GM12878 (cell line): Measurements from ENCODE around the gene AQP5. TPM values are rescaled to one million over a fixed set of nuclear protein-coding genes. Genes with fewer than 3 reads are reported as not detected.

Experiments used
- ATAC-seq: fragments of 200-7000 bp; cut with Tn5 transposase; 3 replicates; pipeline ENCODE4 v1.9.1; 2020; ENCODE audit warnings: mild to moderate bottlenecking, moderate library complexity
- BruUV-seq: library from RNA; stranded (reverse); fragments of 400-500 nt; replicated peaks from 2 replicates; lab custom pipeline; 2021; lab: Mats Ljungman, UMichigan
- CTCF ChIA-PET: fragments of 300-600 bp; sonication (Branson Sonifier 250); formaldehyde crosslinking; extraction: SDS; loops from one replicate; lab custom pipeline; 2021; ENCODE audit warnings: inconsistent platforms; lab: Yijun Ruan, JAX
- POLR2A ChIA-PET: fragments of 350-600 bp; formaldehyde crosslinking; extraction: SDS; loops from one replicate; lab custom pipeline; 2021; ENCODE audit warnings: inconsistent platforms; lab: Charles Lee
- RAD21 ChIA-PET: fragments of 300-600 bp; sonication (Branson Sonifier 250); formaldehyde crosslinking; loops from one replicate; lab custom pipeline; 2023; ENCODE audit warnings: antibody characterized with exemption; ENCODE audit not compliant: unreplicated experiment; lab: Charles Lee
- SMC1A ChIA-PET: fragments of 300-600 bp; sonication (Branson Sonifier 250); formaldehyde crosslinking; loops from one replicate; lab custom pipeline; 2023; ENCODE audit not compliant: unreplicated experiment, uncharacterized antibody; lab: Charles Lee
- DNase-seq: peaks from one replicate; pipeline ENCODE4 v3.0.0-alpha.2; 2011; ENCODE audit warnings: low read depth, low spot score
- FAIRE-seq: peaks from 3 replicates; lab custom pipeline; 2011; peaks lifted over from hg19 to GRCh38; lab: Jason Lieb, UNC
- H2AFZ ChIP-seq: 2 replicates; pipeline ENCODE4 v1.6.0; 2011; ENCODE audit warnings: low read depth, low read length, control low read depth; ENCODE audit not compliant: control insufficient read depth
- H3K27ac ChIP-seq: 2 replicates; pipeline ENCODE4 v1.5.1; 2011; ENCODE audit warnings: control low read depth; ENCODE audit not compliant: control insufficient read depth, insufficient read depth
- H3K27me3 ChIP-seq, 2 experiments: replicated peaks in 1 of 2; 2 replicates each; pipeline versions ENCODE4 v1.6.0 to v1.6.1; 2011; ENCODE audit warnings: low read length in 1 of 2; ENCODE audit not compliant: control insufficient read depth in 2 of 2, insufficient read depth in 2 of 2
- H3K36me3 ChIP-seq, 2 experiments: 2 replicates each; pipeline ENCODE4 v1.5.1; 2011; ENCODE audit warnings: low read length in 1 of 2; ENCODE audit not compliant: control insufficient read depth in 2 of 2, insufficient read depth in 2 of 2
- H3K4me1 ChIP-seq: 2 replicates; pipeline ENCODE4 v1.6.1; 2011; ENCODE audit warnings: mild to moderate bottlenecking, low read length, moderate library complexity, mixed read lengths; ENCODE audit not compliant: control insufficient read depth, insufficient read depth
- H3K4me2 ChIP-seq: 2 replicates; pipeline ENCODE4 v1.6.0; 2011; ENCODE audit warnings: control low read depth; ENCODE audit not compliant: control insufficient read depth, insufficient read depth
- H3K4me3 ChIP-seq: fragments of 200-600 bp; sonication (generic); 2 replicates; pipeline ENCODE4 v1.5.1; 2016
- H3K79me2 ChIP-seq: 2 replicates; pipeline ENCODE4 v1.6.0; 2011; ENCODE audit warnings: low read length; ENCODE audit not compliant: control insufficient read depth, insufficient read depth
- H3K9ac ChIP-seq: 2 replicates; pipeline ENCODE4 v1.8.0; 2011; ENCODE audit warnings: low read length, control low read depth, mixed read lengths; ENCODE audit not compliant: control insufficient read depth, insufficient read depth
- H3K9me3 ChIP-seq: replicated peaks from 3 replicates; pipeline ENCODE4 v1.5.1; 2011; ENCODE audit warnings: mild to moderate bottlenecking, low read length; ENCODE audit not compliant: control insufficient read depth, insufficient read depth
- H4K20me1 ChIP-seq: 2 replicates; pipeline ENCODE4 v1.6.0; 2011; ENCODE audit not compliant: control insufficient read depth, insufficient read depth
- CEBPZ ChIP-seq: fragments of 150-350 bp; IDR thresholded peaks from 2 replicates; pipeline ENCODE4 v1.6.1; 2016; ENCODE audit warnings: low read depth, low read length
- CTCF ChIP-seq, 3 experiments: IDR thresholded peaks in 2 of 3; conservative IDR thresholded peaks in 1 of 3; 2 replicates each; pipeline ENCODE4 v1.5.1; 2011; ENCODE audit warnings: low read depth in 3 of 3, low read length in 3 of 3, mild to moderate bottlenecking in 3 of 3, control low read depth in 2 of 3, moderate library complexity in 2 of 3, inconsistent platforms in 1 of 3, mixed read lengths in 1 of 3; ENCODE audit not compliant: control insufficient read depth in 2 of 3, insufficient read depth in 1 of 3; ENCODE audit errors: extremely low read depth in 1 of 3
- GABPA ChIP-seq: IDR thresholded peaks from 2 replicates; pipeline ENCODE4 v1.6.1; 2014; ENCODE audit warnings: antibody characterized with exemption, low read depth, mild to moderate bottlenecking, inconsistent platforms
- GATAD2B ChIP-seq: fragments of 450-650 bp; conservative IDR thresholded peaks from 2 replicates; pipeline ENCODE4 v1.6.1; 2017; ENCODE audit warnings: low read depth, mild to moderate bottlenecking, moderate library complexity
- JUNB ChIP-seq: IDR thresholded peaks from 2 replicates; pipeline ENCODE4 v1.6.1; 2016; ENCODE audit warnings: antibody characterized with exemption, mild to moderate bottlenecking
- NKRF ChIP-seq: fragments of 450-650 bp; conservative IDR thresholded peaks from 2 replicates; pipeline ENCODE4 v1.6.1; 2017; ENCODE audit warnings: mild to moderate bottlenecking, moderate library complexity
- SIN3A ChIP-seq: IDR thresholded peaks from 2 replicates; pipeline ENCODE4 v1.6.1; 2012; ENCODE audit warnings: low read depth, low read length, improper control_type of control experiment
- SUZ12 ChIP-seq: fragments of 200-600 bp; sonication (generic); IDR thresholded peaks from one replicate; pipeline ENCODE4 v1.6.1; 2018; ENCODE audit warnings: antibody characterized with exemption, mild to moderate bottlenecking; ENCODE audit not compliant: unreplicated experiment
- WRNIP1 ChIP-seq: IDR thresholded peaks from 2 replicates; pipeline ENCODE4 v1.6.1; 2011; ENCODE audit warnings: low read depth, low read length, improper control_type of control experiment, borderline replicate concordance
- WGBS: methylation state at CpG from one replicate; pipeline ENCODE4 v1.1.6; 2016; ENCODE audit warnings: low lambda C conversion rate; ENCODE audit not compliant: insufficient replicate concordance, insufficient coverage; ENCODE audit errors: missing lambda C conversion rate; 5-methylcytosine and 5-hydroxymethylcytosine counted together
- in situ Hi-C: fragments of 300-500 bp; cut with MboI; formaldehyde crosslinking; loops from 9 replicates; pipeline ENCODE4 v1.14.3; 2018; ENCODE audit warnings: mixed read lengths
- intact Hi-C: fragments of 100-400 bp; cut with micrococcal nuclease; formaldehyde crosslinking; loops from one replicate; pipeline ENCODE4 v1.14.2; 2022; ENCODE audit not compliant: unreplicated experiment
- polyA plus RNA-seq, 11 experiments: library from polyadenylated mRNA; depleted of rRNA in 4 of 11; unstranded in 6 of 11; stranded (reverse) in 5 of 11; fragments of >200 nt; fragmentation: Nextera tagmentation in 4 of 11; fragmentation: Illumina TruSeq in 1 of 11; extraction: Ambion mirVana in 4 of 11; extraction: Trizol in 1 of 11; gene quantifications; 1 replicate in 1 of 11; 2 replicates in 10 of 11; pipeline versions ENCODE4 v1.2.1 to v1.2.3, GENCODE V29; 2011 to 2016; ENCODE audit warnings: inconsistent platforms in 2 of 11, missing spikeins in 2 of 11, low read depth in 1 of 11
- total RNA-seq, 4 experiments: library from RNA; depleted of rRNA in 3 of 4; stranded (reverse); fragments of >200 nt in 3 of 4; fragmentation: Illumina TruSeq in 1 of 4; extraction: Trizol in 1 of 4; gene quantifications; 2 replicates each; pipeline versions ENCODE4 v1.2.1 to v1.2.3, GENCODE V29; 2013 to 2021

The AQP5 gene
- total and polyA plus RNA-seq, 10 of the 15 experiments (the other 5 are each of a cell fraction or from before 2014, with no cell fraction given), result not detected

- POLR2A ChIA-PET, result no interaction called here
- no peaks in the 10 kb centered on the region for H4K20me1 ChIP-seq
- intact Hi-C loops (no loop called here), in situ Hi-C loops (no loop called here)
- TF ChIP-seq CTCF (IDR thresholded peaks at IDR 0.05 in 2 of 3, conservative IDR thresholded peaks at IDR 0.05 in 1 of 3; ENCODE audit: control insufficient read depth in 2 of 3, extremely low read depth in 1 of 3, insufficient read depth in 1 of 3, low read depth in 3 of 3, low read length in 3 of 3), result no peak
- TF ChIP-seq GABPA, result no peak
- TF ChIP-seq SUZ12, result no peak
- TF ChIP-seq SIN3A, result no peak
- no peak for TF ChIP-seq WRNIP1
- no peak for TF ChIP-seq JUNB
- no peak for TF ChIP-seq CEBPZ
- no peak for TF ChIP-seq NKRF
- TF ChIP-seq GATAD2B, result no peak
- no peak; the same call in 1 of the 3 replicates for ATAC-seq
- H3K4me3 ChIP-seq, result no peak overlapping the region
- SMC1A ChIA-PET, result no interaction called here
- no peaks in the 10 kb centered on the region for H3K36me3 ChIP-seq
- DNase-seq, result no peak
- RAD21 ChIA-PET, result no interaction called here
- CTCF ChIA-PET, result interaction anchor here (1.1 to 1.7 kb wide), 3 partner anchors 8 to 118 kb away, joined by 3 to 4 read pairs (median 4); no protein-coding TSS in a partner anchor
- H3K9ac ChIP-seq, result no peak overlapping the region
- H3K27ac ChIP-seq, result no peak overlapping the region
- peaks cover 8 to 12% of the 10 kb centered on the region in 2 experiments for H3K27me3 ChIP-seq
- H3K79me2 ChIP-seq, result no peaks in the 10 kb centered on the region
- 13% methylated on average over 4 of the region's 4 CpGs for WGBS
- H2AFZ ChIP-seq, result no peak overlapping the region
- FAIRE-seq, result no peak
- no peaks in the 10 kb centered on the region for H3K4me1 ChIP-seq
- no peaks in the 10 kb centered on the region; the same call in 2 of the 3 replicates for H3K9me3 ChIP-seq
- H3K4me2 ChIP-seq, result no peak overlapping the region
- BruUV-seq, result no TSS peak
These were observed 8.5 kb upstream of the AQP5 start for GRCh38 chr12:49953151-49953550.
